ENCODE results near the gene STRN3.

DNA sequence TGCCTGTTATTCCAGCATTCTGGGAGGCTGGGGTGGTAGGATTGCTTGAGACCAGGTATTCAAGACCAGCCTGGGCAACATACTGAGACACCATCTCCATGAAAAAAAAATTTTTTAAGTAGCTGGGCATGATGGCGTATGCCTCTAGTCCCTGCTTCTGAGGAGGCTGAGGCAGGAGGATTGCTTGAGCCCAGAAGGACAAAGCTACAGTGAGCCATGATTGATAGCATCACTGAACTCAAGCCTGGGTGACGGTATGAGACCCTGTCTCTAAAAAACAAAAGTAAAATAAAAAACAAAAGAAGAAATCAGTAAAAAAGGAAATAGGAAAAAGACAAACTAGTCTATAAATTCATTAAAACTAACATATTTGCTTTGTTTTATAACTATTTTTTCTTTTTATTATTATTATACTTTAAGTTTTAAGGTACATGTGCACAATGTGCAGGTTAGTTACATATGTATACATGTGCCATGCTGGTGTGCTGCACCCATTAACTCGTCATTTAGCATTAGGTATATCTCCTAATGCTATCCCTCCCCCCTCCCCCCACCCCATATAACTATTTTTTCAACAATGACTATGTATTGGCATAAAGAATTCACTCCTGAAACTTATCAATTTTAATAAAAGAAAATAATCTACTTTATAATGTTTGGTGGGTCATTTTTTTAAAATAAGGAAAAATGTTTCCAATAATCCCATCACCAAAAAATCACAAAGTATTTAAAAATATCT is 16.2 kb downstream of the STRN3 start:
- TF ChIP-seq POLR2A (IDR thresholded peaks at IDR 0.05; ENCODE audit: low read length) = no peak
- TF ChIP-seq GATA1 (IDR thresholded peaks at IDR 0.05; ENCODE audit: low read depth, low read length) = no peak

All from erythroblast (primary cell).